ENCODE results near the gene ST8SIA2.

Gene ST8SIA2

DNA sequence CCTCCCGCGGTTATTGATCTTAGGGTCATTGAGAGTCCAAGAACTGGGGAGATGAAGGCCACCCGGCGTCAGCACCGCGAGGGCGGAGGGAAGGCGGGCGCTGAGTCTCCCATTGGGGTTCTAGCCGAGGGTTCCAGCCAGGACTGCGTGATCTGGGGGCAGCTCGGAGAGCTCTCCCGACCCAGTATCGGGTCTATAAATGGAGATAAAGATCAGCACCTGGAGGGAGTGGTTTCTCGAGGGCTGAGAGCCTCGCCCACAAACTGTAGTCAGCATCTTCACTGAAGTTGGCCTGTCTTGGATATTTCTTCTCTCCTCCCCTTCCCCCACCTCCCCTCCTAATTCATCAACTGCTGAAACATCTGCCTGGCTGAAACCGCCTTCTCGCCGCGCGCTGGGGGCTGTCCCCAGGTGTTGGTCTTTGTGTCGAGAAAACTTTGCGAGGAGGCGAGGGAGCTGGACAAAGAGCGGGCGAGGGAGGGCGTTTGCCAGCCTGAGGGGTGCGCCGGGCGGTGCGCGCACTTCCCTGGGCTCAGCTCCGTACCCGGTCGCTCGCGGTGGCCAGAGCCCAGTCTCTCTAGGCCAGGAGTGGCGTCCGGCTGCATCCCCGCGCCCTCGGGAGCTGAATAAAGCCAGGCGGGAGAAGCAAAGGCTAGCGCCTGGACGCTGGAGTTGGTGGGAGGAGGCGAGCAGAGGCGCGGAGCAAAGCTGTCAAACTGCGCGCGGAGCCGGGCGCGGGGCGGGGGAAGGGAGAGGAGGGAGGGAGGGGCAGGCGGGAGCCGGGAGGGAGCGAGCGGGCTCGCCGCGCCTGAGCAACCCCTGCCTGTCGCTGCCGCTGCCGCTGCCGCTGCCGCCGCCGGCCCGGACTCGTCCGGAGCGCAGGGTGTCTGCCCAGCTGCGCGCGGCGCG, at the start of gene ST8SIA2:
Gene ST8SIA2, plus strand, starts transcription at position 811 of the 909 bp plus-strand sequence. CDS start 184 bp downstream, outside the sequence.
- DNase-seq (ENCODE audit: low spot score): no peak
- no peak for FAIRE-seq

DNA sequence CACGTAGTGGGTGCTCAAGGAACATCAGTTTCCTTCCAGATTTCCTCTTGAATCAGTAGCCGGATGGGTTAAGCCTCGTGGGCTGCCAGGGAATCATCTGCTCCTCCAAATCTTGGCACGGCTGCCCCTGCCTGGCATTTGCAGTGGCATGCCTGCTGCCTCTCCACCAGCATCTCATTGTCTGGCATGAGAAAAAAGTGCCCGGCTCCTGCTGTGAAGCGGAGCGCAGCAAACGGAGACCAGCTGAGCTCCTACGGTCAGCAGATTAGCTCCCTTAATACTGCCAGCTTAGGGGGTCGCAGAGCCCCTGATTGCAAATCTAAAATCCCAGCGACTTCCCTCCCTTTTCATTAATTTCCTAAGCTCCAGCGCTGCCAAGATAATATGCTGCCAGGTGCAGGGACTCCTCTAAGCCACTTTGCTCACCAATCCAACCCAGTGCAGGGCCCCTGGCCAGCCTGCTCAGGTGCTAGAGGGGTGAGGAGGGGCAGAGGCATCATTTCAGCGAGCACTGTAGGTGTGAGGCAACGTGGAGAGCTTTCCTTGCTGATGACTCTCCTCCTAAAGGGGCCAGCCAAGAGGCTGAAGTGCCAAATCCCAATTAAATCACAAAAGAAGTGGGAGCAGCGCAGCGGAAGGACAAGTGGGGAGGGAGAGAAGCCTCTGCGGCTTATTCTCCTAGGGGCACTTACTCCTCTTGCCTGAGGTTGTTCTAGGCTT, 49.6 kb upstream of the ST8SIA2 start:
- DNase-seq (ENCODE audit: low spot score) (no peak), FAIRE-seq (no peak)

DNA sequence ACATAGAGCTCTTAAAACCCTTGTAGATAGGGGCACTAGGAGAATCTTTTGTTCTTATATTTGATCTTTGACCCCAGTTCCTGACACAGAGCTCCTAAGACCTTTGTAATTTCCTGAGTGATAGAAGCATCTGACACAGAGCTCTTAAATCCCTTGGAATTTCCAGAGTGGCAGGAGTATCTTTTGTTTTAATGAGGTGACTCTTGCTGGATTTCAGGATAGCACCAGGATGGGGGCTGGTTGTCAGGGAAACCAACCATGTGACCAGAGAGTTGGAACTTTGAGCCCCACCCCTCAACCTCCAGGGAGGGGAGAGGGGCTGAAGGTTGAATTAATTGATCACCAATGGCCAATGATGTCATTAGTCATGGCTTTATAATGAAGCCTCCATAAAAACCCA, 47.6 kb upstream of the ST8SIA2 start:
- FAIRE-seq (no peak), DNase-seq (ENCODE audit: low spot score) (no peak)

DNA sequence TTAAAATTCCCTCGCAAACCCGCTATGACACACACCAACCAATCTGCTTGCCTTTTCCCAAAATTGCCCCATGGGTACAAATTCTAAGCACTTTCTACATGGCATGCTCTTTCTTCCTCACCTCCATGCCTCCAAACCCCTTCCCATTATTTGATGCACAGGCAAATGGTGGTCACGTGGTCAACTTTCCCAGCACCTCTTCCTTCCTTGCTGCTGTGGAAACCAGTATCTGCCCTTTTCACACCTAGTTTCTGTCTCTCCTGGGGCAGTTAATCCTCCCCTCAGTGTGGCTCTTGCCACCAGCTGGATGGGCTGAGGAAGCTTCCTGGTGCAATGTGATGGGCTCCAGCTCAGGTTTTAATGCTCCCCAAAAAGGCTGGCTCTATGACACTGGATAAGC, 38.4 kb upstream of the ST8SIA2 start:
- DNase-seq (ENCODE audit: low spot score) (no peak), FAIRE-seq (no peak)

GRCh38 chr15:92361321-92362000, 32.2 kb upstream of the ST8SIA2 start:
- FAIRE-seq (no peak), DNase-seq (ENCODE audit: low spot score) (no peak)

GRCh38 chr15:92362001-92362350, 31.7 kb upstream of the ST8SIA2 start:
- FAIRE-seq: no peak
- DNase-seq (ENCODE audit: low spot score): no peak

DNA sequence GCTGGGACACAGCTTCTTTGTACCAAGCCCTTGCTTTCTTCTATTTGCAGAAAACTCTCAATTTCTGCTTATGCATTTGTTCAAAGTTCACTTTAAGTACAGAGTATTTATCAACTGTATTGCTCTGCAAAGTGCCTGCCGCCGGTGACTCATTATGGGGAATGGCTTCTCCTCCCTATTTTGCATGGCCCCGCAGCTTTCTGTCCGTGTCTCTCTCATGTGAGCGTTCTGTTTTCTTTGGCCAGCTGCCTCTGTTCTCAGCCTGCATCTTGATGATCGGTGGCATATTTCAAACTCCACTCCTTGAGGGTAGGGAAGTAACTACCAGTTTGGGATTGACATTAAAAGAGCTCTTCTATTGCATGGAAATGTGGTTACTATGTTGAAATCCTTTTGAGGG, 28.6 kb upstream of the ST8SIA2 start:
- no peak for DNase-seq (ENCODE audit: low spot score)
- no peak for FAIRE-seq

GRCh38 chr15:92365906-92366305, 27.8 kb upstream of the ST8SIA2 start:
- FAIRE-seq: no peak

GRCh38 chr15:92366381-92366780, 27.3 kb upstream of the ST8SIA2 start:
- DNase-seq (ENCODE audit: low spot score) (no peak), FAIRE-seq (no peak)

More at GRCh38 chr15:92365906-92366305, 27.8 kb upstream of the ST8SIA2 start:
- DNase-seq (ENCODE audit: low spot score): no peak

- DNase-seq (ENCODE audit: low spot score) (no peak), FAIRE-seq (no peak)
Measured at GRCh38 chr15:92375057-92375456, 18.6 kb upstream of the ST8SIA2 start.

DNA sequence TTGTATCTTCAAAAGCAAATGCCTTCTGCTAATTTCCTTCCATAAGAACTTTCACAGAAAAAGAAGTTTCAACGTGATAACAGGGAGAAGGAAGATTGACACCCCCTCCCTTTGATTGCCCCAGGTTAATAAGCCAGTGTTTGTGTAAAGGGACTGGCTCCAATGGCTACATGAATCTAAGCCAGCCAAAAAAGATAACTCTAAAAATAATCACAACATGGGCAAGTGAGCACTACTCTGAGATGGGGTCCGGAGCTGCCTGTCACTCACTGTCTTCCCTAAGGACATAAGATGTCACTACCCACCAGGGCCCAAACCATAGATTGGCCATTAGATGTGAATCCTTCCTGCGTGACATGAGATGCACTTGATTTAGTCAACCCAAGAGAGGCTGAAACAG, 17.6 kb upstream of the ST8SIA2 start:
- DNase-seq (ENCODE audit: low spot score): no peak
- FAIRE-seq: no peak

DNA sequence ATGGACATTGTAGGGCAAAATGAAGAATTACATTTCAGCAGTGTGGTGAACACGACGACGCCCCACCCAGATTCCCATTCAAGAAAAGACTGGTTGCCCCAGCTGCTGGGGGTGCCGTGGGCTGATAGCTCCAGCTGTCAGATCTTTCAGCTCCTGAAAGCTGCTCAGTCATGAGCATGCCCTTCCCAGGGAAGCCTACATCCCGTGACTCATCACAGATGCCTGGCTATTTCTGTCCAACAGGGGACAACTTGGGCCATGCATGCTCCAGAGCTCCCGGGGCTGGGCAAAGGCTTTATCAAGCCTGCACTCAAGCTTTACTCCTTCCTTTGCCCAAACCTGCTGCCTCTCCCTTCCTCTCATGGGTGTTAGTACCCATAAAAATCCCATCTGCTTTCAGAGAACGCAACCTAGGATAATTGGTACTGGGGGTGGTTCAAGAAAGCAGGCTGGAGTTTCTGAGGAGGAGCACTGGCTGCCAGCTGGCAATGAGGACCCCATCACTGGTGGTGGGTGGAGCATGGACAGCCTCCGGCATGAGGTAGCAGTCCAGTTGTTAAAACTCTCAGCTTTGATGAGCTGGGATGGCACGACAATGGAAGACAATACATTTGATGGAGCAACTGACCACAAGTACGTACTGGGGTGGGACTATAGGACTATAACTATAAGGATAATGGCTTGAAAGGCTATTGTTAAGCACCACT, 16.4 kb upstream of the ST8SIA2 start:
- DNase-seq (ENCODE audit: low spot score): no peak
- FAIRE-seq: no peak

- DNase-seq (ENCODE audit: low spot score) (no peak), FAIRE-seq (no peak)
Measured at GRCh38 chr15:92383519-92384324, 10.0 kb upstream of the ST8SIA2 start.

- no peak for DNase-seq (ENCODE audit: low spot score)
- no peak for FAIRE-seq
Measured at GRCh38 chr15:92384381-92384780, 9.3 kb upstream of the ST8SIA2 start.

GRCh38 chr15:92385096-92385495, 8.6 kb upstream of the ST8SIA2 start:
- no peak for FAIRE-seq
- no peak for DNase-seq (ENCODE audit: low spot score)

GRCh38 chr15:92391640-92392039, 2.0 kb upstream of the ST8SIA2 start:
- FAIRE-seq (no peak), DNase-seq (ENCODE audit: low spot score) (no peak)

- DNase-seq (ENCODE audit: low spot score): no peak
Measured at GRCh38 chr15:92392462-92392861, 1.2 kb upstream of the ST8SIA2 start.

DNA sequence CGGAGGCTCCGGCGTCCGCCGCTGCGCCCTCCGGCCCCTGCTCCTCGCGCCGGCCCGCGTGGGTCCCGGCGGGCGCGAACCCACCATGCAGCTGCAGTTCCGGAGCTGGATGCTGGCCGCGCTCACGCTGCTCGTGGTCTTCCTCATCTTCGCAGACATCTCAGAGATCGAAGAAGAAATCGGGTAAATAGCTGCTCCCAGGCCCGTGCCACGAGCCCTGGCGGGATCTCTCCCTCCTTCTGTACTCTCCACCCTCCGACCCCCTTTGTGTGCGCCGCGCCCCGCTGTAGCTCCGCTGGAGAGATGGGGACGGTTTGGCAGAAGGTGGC, 263 bp downstream of the ST8SIA2 start:
- DNase-seq (ENCODE audit: low spot score) (no peak), FAIRE-seq (no peak)

More at GRCh38 chr15:92392462-92392861, 1.2 kb upstream of the ST8SIA2 start:
- FAIRE-seq: no peak

- DNase-seq (ENCODE audit: low spot score) (no peak), FAIRE-seq (no peak)
Measured at GRCh38 chr15:92394309-92395097, 822 bp downstream of the ST8SIA2 start.

- FAIRE-seq (no peak), DNase-seq (ENCODE audit: low spot score) (no peak)
Measured at GRCh38 chr15:92395098-92395635, 1.5 kb downstream of the ST8SIA2 start.
